Measurements from ENCODE around the gene HGF. TPM values are rescaled to one million over a fixed set of nuclear protein-coding genes. Genes with fewer than 3 reads are reported as not detected.

HGF gene
- total and polyA plus RNA-seq, 2 of the 8 experiments (the other 6 are each of a cell fraction or from before 2014, with no cell fraction given), result 0.05 to 0.60 TPM

- Histone ChIP-seq H2AFZ (ENCODE audit: low read length) (no peak overlapping the region), H3K56ac (replicated peaks; ENCODE audit: insufficient read length, low read depth, low read length) (no peak overlapping the region), H4K5ac (ENCODE audit: insufficient read length, low read depth, low read length) (no peak overlapping the region), H3K9me3 (ENCODE audit: insufficient read depth in 2 of 2, low read depth in 1 of 2, low read length in 1 of 2) (no peaks in the 10 kb centered on the region), H3K9ac (replicated peaks in 1 of 4; ENCODE audit: extremely low read depth in 1 of 4, low read depth in 3 of 4, low read length in 3 of 4) (no peak overlapping the region), H3K4me1 (replicated peaks in 1 of 4; ENCODE audit: control insufficient read depth in 3 of 4, insufficient read depth in 4 of 4, low read length in 3 of 4) (no peaks in the 10 kb centered on the region), H2BK120ac (replicated peaks; ENCODE audit: low read depth, low read length) (no peak overlapping the region), H3K23ac (ENCODE audit: insufficient read length) (no peak overlapping the region), H3K18ac (ENCODE audit: extremely low read depth, low read length) (no peak overlapping the region), H2BK12ac (ENCODE audit: low read depth, low read length) (no peak overlapping the region), H3K27me3 (replicated peaks in 1 of 4; ENCODE audit: control insufficient read depth in 3 of 4, extremely low read depth in 1 of 4, insufficient read depth in 3 of 4, low read length in 3 of 4) (no peaks in the 10 kb centered on the region), H4K8ac (ENCODE audit: extremely low read depth, insufficient read depth, low read length) (no peak overlapping the region), H3K4ac (replicated peaks; ENCODE audit: insufficient read length, low read depth, low read length) (no peak overlapping the region), H3K4me3 (ENCODE audit: extremely low read depth in 1 of 4, insufficient read depth in 2 of 4, low read depth in 3 of 4, low read length in 4 of 4) (no peak overlapping the region), H3K4me2 (ENCODE audit: insufficient read depth in 1 of 2, low read depth in 2 of 2, low read length in 2 of 2) (no peak overlapping the region), H2BK5ac (ENCODE audit: low read depth, low read length) (no peak overlapping the region), H4K91ac (replicated peaks; ENCODE audit: insufficient read length, low read length) (no peak overlapping the region), H3K27ac (ENCODE audit: low read depth, low read length) (no peak overlapping the region), H2BK20ac (ENCODE audit: low read length) (no peak overlapping the region), H2AK5ac (ENCODE audit: low read depth, low read length) (no peak overlapping the region), H3K79me2 (ENCODE audit: control insufficient read depth in 1 of 2, insufficient read depth in 2 of 2, low read length in 2 of 2) (no peaks in the 10 kb centered on the region), H4K20me1 (replicated peaks in 1 of 2; ENCODE audit: control insufficient read depth in 1 of 2, insufficient read depth in 2 of 2, low read length in 2 of 2) (no peaks in the 10 kb centered on the region), H2BK15ac (ENCODE audit: low read length) (no peak overlapping the region), H3K14ac (ENCODE audit: insufficient read length) (no peak overlapping the region), H3K79me1 (ENCODE audit: low read depth, low read length) (no peaks in the 10 kb centered on the region), H3K23me2 (ENCODE audit: low read depth, low read length) (no peaks in the 10 kb centered on the region), H3K36me3 (ENCODE audit: control insufficient read depth in 2 of 4, insufficient read depth in 4 of 4, low read length in 3 of 4) (no peaks in the 10 kb centered on the region)
- no peak for FAIRE-seq
- no peak for DNase-seq (ENCODE audit: low read depth in 1 of 2, low spot score in 2 of 2)
- POLR2A ChIA-PET (ENCODE audit: partially characterized antibody), result no interaction called here
- CTCF ChIA-PET (ENCODE audit: partially characterized antibody), result interaction anchor here (1.4 to 1.6 kb wide), 3 partner anchors 10 to 328 kb away, joined by 3 to 4 read pairs (median 4); no protein-coding TSS in a partner anchor
- 89% methylated on average over 6 of the region's 6 CpGs; no CpG with 5 or more reads in 1 of the 2 experiments for WGBS, 2 experiments (ENCODE audit: extremely low coverage in 1 of 2, insufficient coverage in 1 of 2, insufficient read length in 1 of 2, insufficient replicate concordance in 2 of 2, low coverage in 1 of 2, low lambda C conversion rate in 2 of 2, missing lambda C conversion rate in 1 of 2)
- no peak for TF ChIP-seq ASH2L (IDR thresholded peaks at IDR 0.05; ENCODE audit: low read length)
- TF ChIP-seq KDM5A (IDR thresholded peaks at IDR 0.05; ENCODE audit: low read length), result no peak
- no peak for TF ChIP-seq RBBP5 (IDR thresholded peaks at IDR 0.05; ENCODE audit: borderline replicate concordance, low read depth, low read length)
- no peak for TF ChIP-seq GABPA (IDR thresholded peaks at IDR 0.05; ENCODE audit: borderline replicate concordance, insufficient read depth, low read length)
- no peak for TF ChIP-seq CHD2 (IDR thresholded peaks at IDR 0.05; ENCODE audit: low read length)
- no peak for TF ChIP-seq EP300 (IDR thresholded peaks at IDR 0.05; ENCODE audit: borderline replicate concordance in 1 of 2, low read depth in 2 of 2, low read length in 2 of 2)
- no peak for TF ChIP-seq POLR2A (IDR thresholded peaks at IDR 0.05; ENCODE audit: control extremely low read depth in 1 of 2, low read depth in 2 of 2, low read length in 2 of 2)
- TF ChIP-seq MAFK (IDR thresholded peaks at IDR 0.05; ENCODE audit: low read depth, low read length), result no peak
- TF ChIP-seq EZH2 (IDR thresholded peaks at IDR 0.05; ENCODE audit: low read depth, low read length, severe bottlenecking), result no peak
- TF ChIP-seq KDM1A (IDR thresholded peaks at IDR 0.05; ENCODE audit: borderline replicate concordance, low read length), result no peak
- no peak for TF ChIP-seq SAP30 (IDR thresholded peaks at IDR 0.05; ENCODE audit: insufficient read depth, insufficient replicate concordance, low read length)
- no peak for TF ChIP-seq NRF1 (IDR thresholded peaks at IDR 0.05; ENCODE audit: low read depth, low read length)
- no peak for TF ChIP-seq CHD1 (IDR thresholded peaks at IDR 0.05; ENCODE audit: low read depth, low read length)
Measured at GRCh38 chr7:81810476-81811155, 40.8 kb upstream of the HGF start.
